Lower lobe of right lung (tissue), 2 donors: Measurements from ENCODE around the gene PGRMC2. TPM values are rescaled to one million over a fixed set of nuclear protein-coding genes. Genes with fewer than 3 reads are reported as not detected.

ENCODE experiments used
- ATAC-seq, 2 donors: fragments of 200-7000 bp; cut with Tn5 transposase; one replicate each; pipeline ENCODE4 v1.9.1; 2020 to 2022; ENCODE audit warnings: mild to moderate bottlenecking in 2 of 2, moderate library complexity in 2 of 2
- DNase-seq: peaks from one replicate; pipeline ENCODE4 v3.0.0-alpha.2; 2020
- H3K27ac ChIP-seq: fragments of 200-600 bp; one replicate; pipeline ENCODE4 v1.8.0; 2022
- H3K27me3 ChIP-seq: fragments of 200-600 bp; one replicate; pipeline ENCODE4 v1.8.0; 2022; ENCODE audit warnings: low read depth
- H3K36me3 ChIP-seq: fragments of 200-600 bp; one replicate; pipeline ENCODE4 v1.8.0; 2022; ENCODE audit warnings: mild to moderate bottlenecking
- H3K4me1 ChIP-seq: fragments of 200-600 bp; one replicate; pipeline ENCODE4 v1.8.0; 2022
- H3K4me3 ChIP-seq: fragments of 200-600 bp; one replicate; pipeline ENCODE4 v1.8.0; 2022; ENCODE audit warnings: mild to moderate bottlenecking
- H3K9me3 ChIP-seq: fragments of 200-600 bp; one replicate; pipeline ENCODE4 v1.8.0; 2022
- CTCF ChIP-seq: fragments of 200-600 bp; IDR thresholded peaks from one replicate; pipeline ENCODE4 v1.8.0; 2022; ENCODE audit warnings: antibody characterized with exemption, mild to moderate bottlenecking
- intact Hi-C: fragments of 100-400 bp; cut with DNase I; formaldehyde crosslinking; loops from one replicate; pipeline ENCODE4 v1.11.0; 2022
- total RNA-seq: library from RNA; stranded (reverse); fragmentation: NEBNext Ultra II Directional; extraction: Animal tissue kit (Norgen Biotek cat#: 25700); gene quantifications from one replicate; pipeline ENCODE4 v1.2.1, GENCODE V29; 2021
- donor health status: DM: no; HTN: yes; CAD: no; lungs with severe emphysema.

The PGRMC2 gene
- total RNA-seq, 1 donor from 2014 or later, result 55.5 TPM

GRCh38 chr4:128291096-128291495 is 3.5 kb upstream of the PGRMC2 start:
- H3K4me1 ChIP-seq, result peaks cover 9% of the 10 kb centered on the region
- no peak overlapping the region for H3K27ac ChIP-seq
- no peaks in the 10 kb centered on the region for H3K27me3 ChIP-seq
- no peaks in the 10 kb centered on the region for H3K9me3 ChIP-seq
- ATAC-seq (no peak), DNase-seq (no peak)
- no peaks in the 10 kb centered on the region for H3K36me3 ChIP-seq
- intact Hi-C loops, result no loop called here
- no peak overlapping the region for H3K4me3 ChIP-seq
- TF ChIP-seq CTCF, result no peak

GRCh38 chr4:128290526-128290925 is 2.9 kb upstream of the PGRMC2 start:
- Histone ChIP-seq H3K36me3 (no peaks in the 10 kb centered on the region), H3K27me3 (no peaks in the 10 kb centered on the region), H3K4me1 (peaks cover 15% of the 10 kb centered on the region), H3K27ac (no peak overlapping the region), H3K9me3 (no peaks in the 10 kb centered on the region), H3K4me3 (no peak overlapping the region)
- intact Hi-C loops, result no loop called here
- no peak for TF ChIP-seq CTCF
- DNase-seq, result no peak
- ATAC-seq, result no peak

GRCh38 chr4:128289523-128290158 is 2.0 kb upstream of the PGRMC2 start:
- TF ChIP-seq CTCF, result no peak
- H3K4me3 ChIP-seq, result no peak overlapping the region
- H3K36me3 ChIP-seq, result no peaks in the 10 kb centered on the region
- DNase-seq, result no peak
- no peaks in the 10 kb centered on the region for H3K27me3 ChIP-seq
- intact Hi-C loops, result no loop called here
- ATAC-seq, result no peak
- no peak overlapping the region for H3K27ac ChIP-seq
- H3K4me1 ChIP-seq, result peaks cover 22% of the 10 kb centered on the region
- no peaks in the 10 kb centered on the region for H3K9me3 ChIP-seq

- H3K4me1 ChIP-seq, result peaks cover 26% of the 10 kb centered on the region
- TF ChIP-seq CTCF, result no peak
- no peaks in the 10 kb centered on the region for H3K27me3 ChIP-seq
- H3K9me3 ChIP-seq, result no peaks in the 10 kb centered on the region
- DNase-seq (no peak), ATAC-seq (no peak)
- H3K36me3 ChIP-seq, result no peaks in the 10 kb centered on the region
- H3K4me3 ChIP-seq, result peak overlapping the region; percentile 81
- peak overlapping the region; percentile 94 for H3K27ac ChIP-seq
- intact Hi-C loops, result no loop called here
These were observed 1.1 kb upstream of the PGRMC2 start for GRCh38 chr4:128288689-128289106.

- ATAC-seq, result peak; percentile 94 to 97
- intact Hi-C loops, result no loop called here
- H3K27me3 ChIP-seq, result no peaks in the 10 kb centered on the region
- peak; percentile 26 for TF ChIP-seq CTCF
- H3K27ac ChIP-seq, result peak overlapping the region; percentile 94
- H3K36me3 ChIP-seq, result no peaks in the 10 kb centered on the region
- peaks cover 26% of the 10 kb centered on the region for H3K4me1 ChIP-seq
- peak overlapping the region; percentile 81 for H3K4me3 ChIP-seq
- DNase-seq, result peak; percentile 100
- H3K9me3 ChIP-seq, result no peaks in the 10 kb centered on the region
These were observed 467 bp upstream of the PGRMC2 start for GRCh38 chr4:128287871-128288688.
